Mesenchymal stem cell (in vitro differentiated cells and primary cell): ENCODE data around the gene METTL2B. TPM values are rescaled to one million over a fixed set of nuclear protein-coding genes. Genes with fewer than 3 reads are reported as not detected.
"Not testable (repeated sequence)": the region's sequence is repeated elsewhere in the genome, so short reads cannot be mapped to it uniquely, and the experiment has no call there.

ENCODE experiments used
- DNase-seq: peaks from one replicate; pipeline ENCODE4 v3.0.0-alpha.2; 2013
- H2AFZ ChIP-seq: one replicate; pipeline ENCODE4 v1.6.1; 2013; ENCODE audit warnings: low read depth, mild to moderate bottlenecking, control low read depth, inconsistent platforms, low read length, moderate library complexity
- H2AK5ac ChIP-seq: 2 replicates; pipeline ENCODE4 v1.6.1; 2013; ENCODE audit warnings: low read length, moderate library complexity, mild to moderate bottlenecking, inconsistent platforms; ENCODE audit not compliant: severe bottlenecking
- H2BK120ac ChIP-seq: one replicate; pipeline ENCODE4 v1.6.1; 2013; ENCODE audit warnings: low read depth, mild to moderate bottlenecking, inconsistent platforms, low read length, moderate library complexity
- H2BK12ac ChIP-seq, 2 experiments: one replicate each; pipeline ENCODE4 v1.6.1; 2013; ENCODE audit warnings: inconsistent platforms in 2 of 2, low read length in 2 of 2, mild to moderate bottlenecking in 2 of 2, moderate library complexity in 2 of 2, control low read depth in 1 of 2
- H2BK15ac ChIP-seq: one replicate; pipeline ENCODE4 v1.6.1; 2013; ENCODE audit warnings: mild to moderate bottlenecking, low read depth, inconsistent platforms; ENCODE audit not compliant: poor library complexity, severe bottlenecking
- H2BK5ac ChIP-seq: 2 replicates; pipeline ENCODE4 v1.6.1; 2013; ENCODE audit warnings: low read depth, mild to moderate bottlenecking, low read length, control low read depth, inconsistent platforms; ENCODE audit not compliant: poor library complexity, severe bottlenecking
- H3K14ac ChIP-seq, 2 experiments: one replicate each; pipeline ENCODE4 v1.6.1; 2013; ENCODE audit warnings: inconsistent platforms in 2 of 2, low read length in 2 of 2, control low read depth in 1 of 2, mild to moderate bottlenecking in 1 of 2, moderate library complexity in 1 of 2
- H3K18ac ChIP-seq, 2 experiments: one replicate each; pipeline ENCODE4 v1.6.1; 2013; ENCODE audit warnings: inconsistent platforms in 2 of 2, low read length in 2 of 2, control low read depth in 1 of 2, low read depth in 1 of 2, mild to moderate bottlenecking in 1 of 2
- H3K23ac ChIP-seq, 2 experiments: one replicate each; pipeline ENCODE4 v1.6.1; 2013; ENCODE audit warnings: inconsistent platforms in 2 of 2, low read length in 2 of 2, mild to moderate bottlenecking in 2 of 2, moderate library complexity in 2 of 2, control low read depth in 1 of 2
- H3K27ac ChIP-seq: 2 replicates; pipeline ENCODE4 v1.5.1; 2013; ENCODE audit warnings: mild to moderate bottlenecking, moderate library complexity, low read length, control low read depth, inconsistent platforms; ENCODE audit not compliant: poor library complexity, severe bottlenecking
- H3K27me3 ChIP-seq, 2 experiments: 2 replicates each; pipeline versions ENCODE4 v1.6.1 to v1.7.0; 2013; ENCODE audit warnings: low read length in 2 of 2, mild to moderate bottlenecking in 2 of 2, moderate library complexity in 2 of 2, control low read depth in 1 of 2, inconsistent platforms in 1 of 2; ENCODE audit not compliant: control insufficient read depth in 1 of 2, insufficient read depth in 1 of 2
- H3K36me3 ChIP-seq, 2 experiments: 2 replicates each; pipeline versions ENCODE4 v1.6.1 to v1.7.0; 2013; ENCODE audit warnings: low read length in 2 of 2, control low read depth in 1 of 2, inconsistent platforms in 1 of 2, low read depth in 1 of 2, mild to moderate bottlenecking in 1 of 2; ENCODE audit not compliant: insufficient read depth in 2 of 2, control insufficient read depth in 1 of 2
- H3K4ac ChIP-seq, 2 experiments: one replicate each; pipeline ENCODE4 v1.6.1; 2013; ENCODE audit warnings: inconsistent platforms in 2 of 2, low read length in 2 of 2, mild to moderate bottlenecking in 2 of 2, moderate library complexity in 2 of 2, control low read depth in 1 of 2, low read depth in 1 of 2
- H3K4me1 ChIP-seq: 2 replicates; pipeline ENCODE4 v1.6.1; 2013; ENCODE audit warnings: low read depth, low read length, control low read depth; ENCODE audit not compliant: control insufficient read depth, insufficient read depth
- H3K4me2 ChIP-seq: 2 replicates; pipeline ENCODE4 v1.6.1; 2013; ENCODE audit warnings: low read length, mild to moderate bottlenecking, inconsistent platforms; ENCODE audit not compliant: poor library complexity, severe bottlenecking
- H3K4me3 ChIP-seq, 2 experiments: 2 replicates each; pipeline versions ENCODE4 v1.5.1 to v1.7.0; 2013; ENCODE audit warnings: low read length in 2 of 2, mild to moderate bottlenecking in 2 of 2, control low read depth in 1 of 2, low read depth in 1 of 2; ENCODE audit not compliant: insufficient read depth in 1 of 2
- H3K79me1 ChIP-seq: replicated peaks from 2 replicates; pipeline ENCODE4 v1.6.1; 2013; ENCODE audit warnings: mild to moderate bottlenecking, control low read depth, low read length, inconsistent platforms; ENCODE audit not compliant: poor library complexity, severe bottlenecking
- H3K9ac ChIP-seq: 2 replicates; pipeline ENCODE4 v1.7.0; 2013; ENCODE audit warnings: mild to moderate bottlenecking, low read length, moderate library complexity
- H3K9me3 ChIP-seq: 2 replicates; pipeline ENCODE4 v1.7.0; 2013; ENCODE audit warnings: mild to moderate bottlenecking, low read length; ENCODE audit not compliant: control insufficient read depth
- H4K8ac ChIP-seq: one replicate; pipeline ENCODE4 v1.6.1; 2013; ENCODE audit warnings: inconsistent platforms, mild to moderate bottlenecking, low read length, moderate library complexity
- H4K91ac ChIP-seq: one replicate; pipeline ENCODE4 v1.6.1; 2013; ENCODE audit warnings: mild to moderate bottlenecking, low read length, inconsistent platforms
- WGBS: methylation state at CpG from one replicate; pipeline ENCODE4 v1.1.7; 2013; ENCODE audit warnings: mixed read lengths; 5-methylcytosine and 5-hydroxymethylcytosine counted together
- polyA plus RNA-seq, 2 experiments: library from polyadenylated mRNA; stranded (reverse); fragments of 200-250 nt; gene quantifications; one replicate each; pipeline ENCODE4 v1.2.3, GENCODE V29; 2013

METTL2B gene, protein sequence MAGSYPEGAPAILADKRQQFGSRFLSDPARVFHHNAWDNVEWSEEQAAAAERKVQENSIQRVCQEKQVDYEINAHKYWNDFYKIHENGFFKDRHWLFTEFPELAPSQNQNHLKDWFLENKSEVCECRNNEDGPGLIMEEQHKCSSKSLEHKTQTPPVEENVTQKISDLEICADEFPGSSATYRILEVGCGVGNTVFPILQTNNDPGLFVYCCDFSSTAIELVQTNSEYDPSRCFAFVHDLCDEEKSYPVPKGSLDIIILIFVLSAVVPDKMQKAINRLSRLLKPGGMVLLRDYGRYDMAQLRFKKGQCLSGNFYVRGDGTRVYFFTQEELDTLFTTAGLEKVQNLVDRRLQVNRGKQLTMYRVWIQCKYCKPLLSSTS
- polyA plus RNA-seq (2013, experiment 1 of 2), result 19.1 TPM
- polyA plus RNA-seq (2013, experiment 2 of 2), result 19.3 TPM

- not testable (repeated sequence) for H2BK12ac ChIP-seq, H4K91ac ChIP-seq, H3K14ac ChIP-seq, H3K27me3 ChIP-seq, H3K79me1 ChIP-seq, H2AK5ac ChIP-seq, H2BK120ac ChIP-seq, H2BK15ac ChIP-seq, H3K4me1 ChIP-seq, H3K9me3 ChIP-seq, H2BK5ac ChIP-seq
- Histone ChIP-seq H3K4ac (peak within 1 kb of the TSS in 1 of 2 experiments; percentile 60), H2AFZ (peak within 1 kb of the TSS; percentile 86), H3K4me2 (peak within 1 kb of the TSS; percentile 79), H3K36me3 (peaks cover 0 to 22% of the 10 kb centered on the region in 2 experiments), H3K23ac (peak within 1 kb of the TSS in 1 of 2 experiments; percentile 46), H3K27ac (peak within 1 kb of the TSS; percentile 49), H3K18ac (peak within 1 kb of the TSS; percentile 79 to 84), H3K4me3 (peak within 1 kb of the TSS; percentile 72 to 87), H4K8ac (peak within 1 kb of the TSS; percentile 91), H3K9ac (peak within 1 kb of the TSS; percentile 93)
- under 1% methylated on average over 62 of the region's 62 CpGs for WGBS
- DNase-seq, result peak; percentile 96
Observed at GRCh38 chr7:128476402-128477335, at the start of gene METTL2B. Gene METTL2B, plus strand, starts transcription at chr7:128476748. Its CDS starts 18 bp downstream, at chr7:128476766.

DNA sequence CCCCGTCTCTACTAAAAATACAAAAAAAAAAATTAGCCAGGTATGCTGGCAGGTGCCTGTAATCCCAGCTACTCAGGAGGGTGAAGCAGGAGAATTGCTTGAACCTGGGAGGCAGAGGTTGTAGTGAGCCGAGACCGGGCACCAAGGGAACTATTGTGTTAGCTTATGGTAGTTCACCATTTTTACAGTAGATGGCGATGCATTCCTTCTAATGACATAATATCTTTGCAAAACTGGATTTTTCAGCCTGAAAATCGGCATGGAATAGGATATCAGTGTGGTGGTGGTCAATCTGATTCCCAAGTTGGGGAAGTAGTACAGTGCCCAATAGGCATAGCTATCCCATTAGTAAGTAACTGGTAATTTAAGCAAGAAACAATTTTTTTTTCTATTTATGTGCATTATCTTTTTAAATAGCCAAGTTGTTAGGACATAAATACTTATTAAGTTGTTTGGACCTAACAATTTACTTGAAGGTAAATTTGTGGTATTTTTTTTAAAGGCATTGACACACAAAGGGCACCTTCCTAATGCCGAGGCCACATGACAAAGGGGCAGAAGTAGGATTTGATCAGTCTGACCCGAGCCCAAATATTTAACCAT is 49.2 kb upstream of the METTL2B start:
- Histone ChIP-seq H3K4ac (no peak overlapping the region), H2BK15ac (no peak overlapping the region), H3K14ac (no peak overlapping the region), H3K4me2 (no peak overlapping the region), H3K9me3 (no peaks in the 10 kb centered on the region), H3K23ac (no peak overlapping the region), H2BK120ac (no peak overlapping the region), H3K18ac (no peak overlapping the region), H3K79me1 (no peaks in the 10 kb centered on the region), H2AK5ac (no peak overlapping the region), H3K4me1 (peaks cover 5% of the 10 kb centered on the region), H4K8ac (no peak overlapping the region), H3K9ac (peak overlapping the region; percentile 14), H2AFZ (no peak overlapping the region), H3K27me3 (peaks cover 5 to 11% of the 10 kb centered on the region in 2 experiments), H3K36me3 (peaks cover 0 to 4% of the 10 kb centered on the region in 2 experiments), H2BK12ac (no peak overlapping the region), H3K4me3 (no peak overlapping the region), H3K27ac (no peak overlapping the region), H4K91ac (no peak overlapping the region), H2BK5ac (no peak overlapping the region)
- peak; percentile 62 for DNase-seq
- 29% methylated on average over 5 of the region's 7 CpGs for WGBS

DNA sequence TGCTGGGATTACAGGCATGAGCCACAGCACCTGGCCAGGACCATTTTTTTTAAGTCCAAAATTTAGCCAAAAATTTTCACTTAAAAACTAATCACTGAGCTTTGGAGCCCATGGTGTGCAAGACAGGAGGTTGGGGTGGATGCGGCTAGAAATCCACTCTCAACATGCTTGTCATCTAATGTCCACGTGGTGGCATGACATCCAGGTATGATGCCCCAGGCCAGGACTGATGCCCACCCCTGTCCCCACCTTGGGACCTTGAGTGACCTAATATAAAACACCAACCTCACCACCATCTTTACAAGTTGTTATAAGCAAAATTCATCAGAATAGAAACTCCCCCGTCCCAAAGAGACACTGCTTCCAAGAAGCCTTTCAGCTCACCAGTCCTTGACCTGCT is 46.3 kb upstream of the METTL2B start:
- 92% methylated on average over 3 of the region's 3 CpGs for WGBS
- no peak overlapping the region for H3K9ac ChIP-seq
- H3K27me3 ChIP-seq, result peaks cover 0 to 11% of the 10 kb centered on the region in 2 experiments
- H3K18ac ChIP-seq, result no peak overlapping the region
- no peak overlapping the region for H4K91ac ChIP-seq
- no peaks in the 10 kb centered on the region for H3K9me3 ChIP-seq
- H3K14ac ChIP-seq, result no peak overlapping the region
- H3K27ac ChIP-seq, result no peak overlapping the region
- H3K4me3 ChIP-seq, result no peak overlapping the region
- no peak overlapping the region for H2BK12ac ChIP-seq
- H3K23ac ChIP-seq, result no peak overlapping the region
- no peak overlapping the region for H3K4ac ChIP-seq
- no peak overlapping the region for H2AK5ac ChIP-seq
- no peak overlapping the region for H4K8ac ChIP-seq
- H2BK5ac ChIP-seq, result no peak overlapping the region
- no peak for DNase-seq
- no peak overlapping the region for H3K4me2 ChIP-seq
- H2BK120ac ChIP-seq, result no peak overlapping the region
- H3K79me1 ChIP-seq, result no peaks in the 10 kb centered on the region
- H3K4me1 ChIP-seq, result peaks cover 5% of the 10 kb centered on the region
- H3K36me3 ChIP-seq, result peaks cover 0 to 4% of the 10 kb centered on the region in 2 experiments
- no peak overlapping the region for H2BK15ac ChIP-seq
- H2AFZ ChIP-seq, result no peak overlapping the region
